ENCODE data around the gene DAG1.

DNA sequence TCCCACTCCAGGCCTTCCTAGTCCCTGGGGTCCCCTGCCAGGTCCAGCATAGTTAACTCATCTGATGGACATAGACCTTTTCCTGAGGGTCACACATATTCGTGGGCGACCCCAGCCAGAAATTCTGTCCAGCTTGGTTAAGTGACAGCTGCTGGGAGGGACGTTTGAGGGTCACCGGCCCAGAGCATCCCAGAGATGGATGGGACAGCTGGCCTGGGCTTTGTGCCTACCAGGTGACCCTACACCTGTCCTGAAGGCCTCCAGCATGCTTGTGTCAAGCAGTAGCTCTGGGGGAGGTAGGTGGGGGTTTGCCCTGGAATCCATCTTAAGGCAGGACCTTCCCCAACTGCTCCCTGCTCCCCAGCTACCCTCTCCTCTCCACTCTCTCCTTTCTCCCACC lies 9.1 kb upstream of the DAG1 start:
- no peak for TF ChIP-seq CTCF (IDR thresholded peaks at IDR 0.05)
- no peak for TF ChIP-seq POLR2AphosphoS5 (IDR thresholded peaks at IDR 0.05)
- no peak for TF ChIP-seq POLR2A (IDR thresholded peaks at IDR 0.05)
